ENCODE results near the gene PMFBP1.

PMFBP1 gene

GRCh38 chr16:72131036-72131435, 40.9 kb downstream of the PMFBP1 start:
- DNase-seq, result no peak

GRCh38 chr16:72129976-72130656, 41.8 kb downstream of the PMFBP1 start:
- DNase-seq, result no peak

GRCh38 chr16:72128701-72129100, 43.3 kb downstream of the PMFBP1 start:
- no peak for DNase-seq

- peak in 2 of 14 donors; percentile 1 to 17 for DNase-seq
These were observed 45.6 kb downstream of the PMFBP1 start for GRCh38 chr16:72126429-72126765.

GRCh38 chr16:72125635-72126428, 46.1 kb downstream of the PMFBP1 start:
- DNase-seq, result peak in 1 of 14 donors; percentile 39

- DNase-seq, result peak in 12 of 14 donors; percentile 11 to 74 (median 62)
These were observed 47.0 kb downstream of the PMFBP1 start for GRCh38 chr16:72124761-72125634.

GRCh38 chr16:72124148-72124547, 47.8 kb downstream of the PMFBP1 start:
- no peak for DNase-seq

GRCh38 chr16:72123426-72123825, 48.5 kb downstream of the PMFBP1 start:
- no peak for DNase-seq

- DNase-seq, result no peak
These were observed 49.0 kb downstream of the PMFBP1 start for GRCh38 chr16:72122916-72123315.

GRCh38 chr16:72122308-72122707, 49.6 kb downstream of the PMFBP1 start:
- DNase-seq, result no peak

- DNase-seq, result no peak
These were observed 51.9 kb downstream of the PMFBP1 start for GRCh38 chr16:72120026-72120425.

- no peak for DNase-seq
These were observed 58.4 kb downstream of the PMFBP1 start for GRCh38 chr16:72113616-72113945.

GRCh38 chr16:72112906-72113615, 58.9 kb downstream of the PMFBP1 start:
- no peak for DNase-seq

- no peak for DNase-seq
These were observed 59.5 kb downstream of the PMFBP1 start for GRCh38 chr16:72112452-72112792.

- no peak for DNase-seq
These were observed 60.1 kb downstream of the PMFBP1 start for GRCh38 chr16:72111657-72112451.

GRCh38 chr16:72110662-72111615, 61.0 kb downstream of the PMFBP1 start:
- DNase-seq, result no peak

- DNase-seq, result no peak
These were observed 61.9 kb downstream of the PMFBP1 start for GRCh38 chr16:72109966-72110530.

GRCh38 chr16:72109300-72109699, 62.7 kb downstream of the PMFBP1 start:
- DNase-seq, result no peak

GRCh38 chr16:72108353-72109102, 63.4 kb downstream of the PMFBP1 start:
- DNase-seq, result no peak
